NCI-H2081 (cell line): ENCODE results near the gene COG7.
"Not testable (repeated sequence)": the region's sequence is repeated elsewhere in the genome, so short reads cannot be mapped to it uniquely, and the experiment has no call there.

ENCODE experiments used
- DNase-seq, 2 experiments: peaks; one replicate each; lab custom pipeline; 2025; lab: John Stamatoyannopoulos, UW

Gene COG7

GRCh38 chr16:23452572-23453337, at the start of gene COG7:
COG7 (minus strand) TSS chr16:23453189; CDS start chr16:23452994, 195 bp downstream.
- DNase-seq: peak; percentile 69 to 81

GRCh38 chr16:23502466-23502865, 49.5 kb upstream of the COG7 start:
- DNase-seq: no peak

- DNase-seq: no peak
Observed at GRCh38 chr16:23501291-23501690, 48.3 kb upstream of the COG7 start.

GRCh38 chr16:23500862-23501225, 47.9 kb upstream of the COG7 start:
- DNase-seq: no peak

GRCh38 chr16:23500212-23500861, 47.3 kb upstream of the COG7 start:
- DNase-seq: no peak

- no peak for DNase-seq
Observed at GRCh38 chr16:23499801-23500200, 46.8 kb upstream of the COG7 start.

- no peak for DNase-seq
Observed at GRCh38 chr16:23498863-23499262, 45.9 kb upstream of the COG7 start.

- DNase-seq: no peak
Observed at GRCh38 chr16:23497543-23497868, 44.5 kb upstream of the COG7 start.

- no peak for DNase-seq
Observed at GRCh38 chr16:23496821-23497542, 44.0 kb upstream of the COG7 start.

- DNase-seq: no peak
Observed at GRCh38 chr16:23495671-23496070, 42.7 kb upstream of the COG7 start.

- no peak for DNase-seq
Observed at GRCh38 chr16:23494188-23494587, 41.2 kb upstream of the COG7 start.

GRCh38 chr16:23491490-23492391, 38.8 kb upstream of the COG7 start:
- DNase-seq: no peak

- DNase-seq: no peak
Observed at GRCh38 chr16:23486480-23486879, 33.5 kb upstream of the COG7 start.

- DNase-seq: no peak
Observed at GRCh38 chr16:23485841-23486240, 32.9 kb upstream of the COG7 start.

GRCh38 chr16:23485257-23485614, 32.2 kb upstream of the COG7 start:
- DNase-seq: no peak

- no peak for DNase-seq
Observed at GRCh38 chr16:23484510-23485256, 31.7 kb upstream of the COG7 start.

GRCh38 chr16:23483492-23483891, 30.5 kb upstream of the COG7 start:
- not testable (repeated sequence) for DNase-seq

GRCh38 chr16:23482778-23483177, 29.8 kb upstream of the COG7 start:
- no peak for DNase-seq

- no peak for DNase-seq
Observed at GRCh38 chr16:23480257-23480656, 27.3 kb upstream of the COG7 start.

- DNase-seq: no peak
Observed at GRCh38 chr16:23479138-23479537, 26.1 kb upstream of the COG7 start.

GRCh38 chr16:23478566-23478965, 25.6 kb upstream of the COG7 start:
- no peak for DNase-seq
